ENCODE data around the gene TRMU. TPM values are rescaled to one million over a fixed set of nuclear protein-coding genes. Genes with fewer than 3 reads are reported as not detected.

The TRMU gene
- polyA plus RNA-seq, 1 donor (not counting 4 experiments of a cell fraction or from before 2014, with no cell fraction given) = 33.6 TPM

GRCh38 chr22:46290121-46290842, 45.2 kb upstream of the TRMU start:
- Histone ChIP-seq H3K9me1 (ENCODE audit: control insufficient read depth, extremely low read depth, insufficient read depth, low read length) (no peaks in the 10 kb centered on the region), H3K79me2 (ENCODE audit: control insufficient read depth, insufficient read depth, low read length) (no peaks in the 10 kb centered on the region), H2AFZ (ENCODE audit: control insufficient read depth, low read length) (no peak overlapping the region), H3K9me3 (ENCODE audit: control insufficient read depth, low read depth, low read length) (no peaks in the 10 kb centered on the region), H3K4me2 (ENCODE audit: control insufficient read depth, extremely low read depth, insufficient read depth, low read depth, low read length) (no peak overlapping the region), H4K20me1 (ENCODE audit: control insufficient read depth, extremely low read depth, insufficient read depth, low read length) (no peaks in the 10 kb centered on the region), H3K27me3 (ENCODE audit: control insufficient read depth, extremely low read depth, insufficient read depth, low read length) (peaks cover 4% of the 10 kb centered on the region), H3K27ac (ENCODE audit: control insufficient read depth, insufficient read depth, low read length) (no peak overlapping the region), H3K36me3 (ENCODE audit: control insufficient read depth in 2 of 2, extremely low read depth in 1 of 2, insufficient read depth in 2 of 2, low read length in 2 of 2) (peaks cover 3 to 9% of the 10 kb centered on the region in 2 experiments), H3K9ac (ENCODE audit: control insufficient read depth, extremely low read depth, insufficient read depth, low read length) (no peak overlapping the region), H3K4me1 (ENCODE audit: control insufficient read depth, extremely low read depth, insufficient read depth, low read length) (peaks cover 7% of the 10 kb centered on the region), H3K4me3 (ENCODE audit: control insufficient read depth in 2 of 3, extremely low read depth in 1 of 3, insufficient read depth in 2 of 3, low read depth in 1 of 3, low read length in 3 of 3) (no peak overlapping the region)
- TF ChIP-seq EZH2 (IDR thresholded peaks at IDR 0.05; ENCODE audit: low read length) = no peak
- TF ChIP-seq CTCF (optimal IDR thresholded peaks at IDR 0.05 in 1 of 3, IDR thresholded peaks at IDR 0.05 in 1 of 3, conservative IDR thresholded peaks at IDR 0.05 in 1 of 3; ENCODE audit: extremely low read depth in 1 of 3, insufficient read depth in 2 of 3, low read length in 3 of 3) = no peak
- dilution Hi-C loops (cut with MboI; ENCODE audit: extremely low pct_ligation_motif_present, low sequenced_read_pairs) = no loop called here
- FAIRE-seq = no peak
- no peak for DNase-seq (ENCODE audit: low read depth, low spot score)

GRCh38 chr22:46290843-46291785, 44.4 kb upstream of the TRMU start:
- Histone ChIP-seq H3K36me3 (ENCODE audit: control insufficient read depth in 2 of 2, extremely low read depth in 1 of 2, insufficient read depth in 2 of 2, low read length in 2 of 2) (peaks cover 3 to 9% of the 10 kb centered on the region in 2 experiments), H3K4me3 (ENCODE audit: control insufficient read depth in 2 of 3, extremely low read depth in 1 of 3, insufficient read depth in 2 of 3, low read depth in 1 of 3, low read length in 3 of 3) (no peak overlapping the region), H2AFZ (ENCODE audit: control insufficient read depth, low read length) (no peak overlapping the region), H3K27me3 (ENCODE audit: control insufficient read depth, extremely low read depth, insufficient read depth, low read length) (peaks cover 4% of the 10 kb centered on the region), H4K20me1 (ENCODE audit: control insufficient read depth, extremely low read depth, insufficient read depth, low read length) (no peaks in the 10 kb centered on the region), H3K9me1 (ENCODE audit: control insufficient read depth, extremely low read depth, insufficient read depth, low read length) (no peaks in the 10 kb centered on the region), H3K27ac (ENCODE audit: control insufficient read depth, insufficient read depth, low read length) (no peak overlapping the region), H3K9ac (ENCODE audit: control insufficient read depth, extremely low read depth, insufficient read depth, low read length) (no peak overlapping the region), H3K4me1 (ENCODE audit: control insufficient read depth, extremely low read depth, insufficient read depth, low read length) (peaks cover 10% of the 10 kb centered on the region), H3K9me3 (ENCODE audit: control insufficient read depth, low read depth, low read length) (no peaks in the 10 kb centered on the region), H3K4me2 (ENCODE audit: control insufficient read depth, extremely low read depth, insufficient read depth, low read depth, low read length) (no peak overlapping the region), H3K79me2 (ENCODE audit: control insufficient read depth, insufficient read depth, low read length) (no peaks in the 10 kb centered on the region)
- dilution Hi-C loops (cut with MboI; ENCODE audit: extremely low pct_ligation_motif_present, low sequenced_read_pairs) = no loop called here
- DNase-seq (ENCODE audit: low read depth, low spot score) = no peak
- TF ChIP-seq EZH2 (IDR thresholded peaks at IDR 0.05; ENCODE audit: low read length) (no peak), CTCF (optimal IDR thresholded peaks at IDR 0.05 in 1 of 3, IDR thresholded peaks at IDR 0.05 in 1 of 3, conservative IDR thresholded peaks at IDR 0.05 in 1 of 3; ENCODE audit: extremely low read depth in 1 of 3, insufficient read depth in 2 of 3, low read length in 3 of 3) (no peak)
- FAIRE-seq = no peak

Measured in keratinocyte (primary cell).